Measurements from ENCODE around the gene CLK4.

Gene CLK4

GRCh38 chr5:178576591-178577351, 50.1 kb downstream of the CLK4 start:
- H3K27me3 ChIP-seq (ENCODE audit: insufficient read depth, low read depth, severe bottlenecking): no peaks in the 10 kb centered on the region
- no peaks in the 10 kb centered on the region for H3K36me3 ChIP-seq
- no peak overlapping the region for H3K4me3 ChIP-seq (ENCODE audit: low read depth, low read length)
- DNase-seq: no peak
- no peak for TF ChIP-seq CTCF (IDR thresholded peaks at IDR 0.05; ENCODE audit: low read depth, low read length)
- no peaks in the 10 kb centered on the region for H3K9me3 ChIP-seq (ENCODE audit: severe bottlenecking)
- no peak overlapping the region for H3K27ac ChIP-seq

- H3K36me3 ChIP-seq: no peaks in the 10 kb centered on the region
- H3K9me3 ChIP-seq (ENCODE audit: severe bottlenecking): no peaks in the 10 kb centered on the region
- no peak overlapping the region for H3K27ac ChIP-seq
These were observed 53.6 kb downstream of the CLK4 start for GRCh38 chr5:178573216-178573615.

GRCh38 chr5:178572617-178573016, 54.2 kb downstream of the CLK4 start:
- Histone ChIP-seq H3K27ac (no peak overlapping the region), H3K27me3 (ENCODE audit: insufficient read depth, low read depth, severe bottlenecking) (no peaks in the 10 kb centered on the region), H3K4me3 (ENCODE audit: low read depth, low read length) (no peak overlapping the region), H3K9me3 (ENCODE audit: severe bottlenecking) (no peaks in the 10 kb centered on the region), H3K36me3 (no peaks in the 10 kb centered on the region)
- DNase-seq: no peak
- TF ChIP-seq CTCF (IDR thresholded peaks at IDR 0.05; ENCODE audit: low read depth, low read length): no peak

More at GRCh38 chr5:178573216-178573615, 53.6 kb downstream of the CLK4 start:
- Histone ChIP-seq H3K4me3 (ENCODE audit: low read depth, low read length) (no peak overlapping the region), H3K27me3 (ENCODE audit: insufficient read depth, low read depth, severe bottlenecking) (no peaks in the 10 kb centered on the region)
- DNase-seq: no peak
- TF ChIP-seq CTCF (IDR thresholded peaks at IDR 0.05; ENCODE audit: low read depth, low read length): no peak

GRCh38 chr5:178569485-178569884, 57.4 kb downstream of the CLK4 start:
- Histone ChIP-seq H3K9me3 (ENCODE audit: severe bottlenecking) (no peaks in the 10 kb centered on the region), H3K27me3 (ENCODE audit: insufficient read depth, low read depth, severe bottlenecking) (no peaks in the 10 kb centered on the region), H3K4me3 (ENCODE audit: low read depth, low read length) (no peak overlapping the region), H3K36me3 (no peaks in the 10 kb centered on the region), H3K27ac (no peak overlapping the region)
- no peak for TF ChIP-seq CTCF (IDR thresholded peaks at IDR 0.05; ENCODE audit: low read depth, low read length)
- DNase-seq: no peak

GRCh38 chr5:178564811-178565550, 61.9 kb downstream of the CLK4 start:
- DNase-seq: no peak
- H3K27me3 ChIP-seq (ENCODE audit: insufficient read depth, low read depth, severe bottlenecking): no peaks in the 10 kb centered on the region
- no peaks in the 10 kb centered on the region for H3K36me3 ChIP-seq
- no peak overlapping the region for H3K27ac ChIP-seq
- H3K9me3 ChIP-seq (ENCODE audit: severe bottlenecking): no peaks in the 10 kb centered on the region
- no peak for TF ChIP-seq CTCF (IDR thresholded peaks at IDR 0.05; ENCODE audit: low read depth, low read length)
- no peak overlapping the region for H3K4me3 ChIP-seq (ENCODE audit: low read depth, low read length)

Measured in WERI-Rb-1 (cell line).